ENCODE results near the gene EFCAB6. TPM values are rescaled to one million over a fixed set of nuclear protein-coding genes. Genes with fewer than 3 reads are reported as not detected.

Gene EFCAB6
- total and polyA plus RNA-seq, 2 donors (not counting 3 experiments of a cell fraction or from before 2014, with no cell fraction given): 0.07 to 0.31 TPM

GRCh38 chr22:43582394-43582793 is 229.7 kb downstream of the EFCAB6 start:
- H3K27ac ChIP-seq (ENCODE audit: insufficient read depth, low read depth, low read length): no peak overlapping the region
- ChIA-PET CTCF (no interaction called here), POLR2A (no interaction called here)
- FAIRE-seq (no peak), DNase-seq (ENCODE audit: low read depth, low spot score) (no peak)
- H4K20me1 ChIP-seq (replicated peaks; ENCODE audit: control insufficient read depth, extremely low read depth, insufficient read depth, low read length): no peaks in the 10 kb centered on the region
- no peak overlapping the region for H3K9ac ChIP-seq (replicated peaks; ENCODE audit: extremely low read depth, insufficient read depth, low read length)
- no peaks in the 10 kb centered on the region for H3K27me3 ChIP-seq (ENCODE audit: control insufficient read depth in 2 of 2, insufficient read depth in 2 of 2, low read length in 2 of 2)
- BruUV-seq (replicated peaks): no TSS peak
- no peaks in the 10 kb centered on the region for H3K79me2 ChIP-seq (ENCODE audit: control insufficient read depth, insufficient read depth, low read length)
- H3K36me3 ChIP-seq (ENCODE audit: control insufficient read depth in 2 of 2, extremely low read depth in 1 of 2, insufficient read depth in 2 of 2, low read length in 2 of 2): no peaks in the 10 kb centered on the region
- no peaks in the 10 kb centered on the region for H3K9me3 ChIP-seq (replicated peaks; ENCODE audit: control insufficient read depth, insufficient read depth, low read length)
- dilution Hi-C loops (cut with MboI; ENCODE audit: extremely low pct_ligation_motif_present, low sequenced_read_pairs): no loop called here
- H3K4me2 ChIP-seq (ENCODE audit: insufficient read depth, low read length): no peak overlapping the region
- H3K4me1 ChIP-seq (ENCODE audit: control insufficient read depth, extremely low read depth, insufficient read depth, low read length): no peaks in the 10 kb centered on the region
- TF ChIP-seq GATA2 (IDR thresholded peaks at IDR 0.05; ENCODE audit: insufficient read depth, insufficient read length, low read depth, low read length) (no peak), CTCF (IDR thresholded peaks at IDR 0.05; ENCODE audit: extremely low read depth in 1 of 2, insufficient read depth in 1 of 2, low read depth in 1 of 2, low read length in 2 of 2) (no peak), JUN (IDR thresholded peaks at IDR 0.05; ENCODE audit: borderline replicate concordance, insufficient read depth, insufficient read length, low read depth) (no peak), EZH2 (IDR thresholded peaks at IDR 0.05; ENCODE audit: borderline replicate concordance, low read depth, low read length, severe bottlenecking) (no peak)
- TF ChIP-seq, protein P1, sequence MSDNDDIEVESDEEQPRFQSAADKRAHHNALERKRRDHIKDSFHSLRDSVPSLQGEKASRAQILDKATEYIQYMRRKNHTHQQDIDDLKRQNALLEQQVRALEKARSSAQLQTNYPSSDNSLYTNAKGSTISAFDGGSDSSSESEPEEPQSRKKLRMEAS (IDR thresholded peaks at IDR 0.05; ENCODE audit: insufficient read depth, insufficient read length): no peak
- no peak overlapping the region for H3K4me3 ChIP-seq (replicated peaks in 1 of 3; ENCODE audit: insufficient read depth in 1 of 3, low read depth in 1 of 3, low read length in 3 of 3)
- no peaks in the 10 kb centered on the region for H3K9me1 ChIP-seq (replicated peaks; ENCODE audit: control insufficient read depth, extremely low read depth, insufficient read depth, low read length)
- no peak overlapping the region for H2AFZ ChIP-seq (ENCODE audit: low read depth, low read length)
- intact Hi-C loops (cut with micrococcal nuclease): no loop called here

DNA sequence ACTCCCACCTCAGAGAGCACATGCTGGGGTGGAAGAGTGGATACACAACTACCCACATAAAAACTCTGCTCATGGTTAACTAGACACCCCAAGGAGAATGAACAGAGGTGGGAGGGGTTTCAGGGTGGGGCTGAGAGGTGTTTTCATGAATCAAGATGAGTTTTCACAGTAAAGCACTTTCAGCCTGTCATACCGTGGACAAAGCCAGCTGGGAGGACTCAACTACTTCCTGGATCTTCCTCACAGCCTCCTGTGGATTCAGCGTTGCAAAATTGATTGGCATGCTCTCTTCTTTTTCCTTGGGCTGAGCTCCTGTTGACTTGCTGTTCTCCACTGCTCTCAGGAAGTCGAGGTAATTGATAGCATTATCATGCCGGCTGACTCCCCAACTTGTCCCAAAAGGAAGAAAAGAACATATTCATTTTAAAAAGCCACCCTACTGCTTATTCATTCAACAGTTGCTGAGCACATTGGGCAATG is 231.8 kb downstream of the EFCAB6 start:
- Histone ChIP-seq H3K4me2 (ENCODE audit: insufficient read depth, low read length) (no peak overlapping the region), H3K4me1 (ENCODE audit: control insufficient read depth, extremely low read depth, insufficient read depth, low read length) (no peaks in the 10 kb centered on the region), H3K36me3 (ENCODE audit: control insufficient read depth in 2 of 2, extremely low read depth in 1 of 2, insufficient read depth in 2 of 2, low read length in 2 of 2) (no peaks in the 10 kb centered on the region), H3K79me2 (ENCODE audit: control insufficient read depth, insufficient read depth, low read length) (no peaks in the 10 kb centered on the region), H3K27me3 (ENCODE audit: control insufficient read depth in 2 of 2, insufficient read depth in 2 of 2, low read length in 2 of 2) (no peaks in the 10 kb centered on the region), H3K4me3 (replicated peaks in 1 of 3; ENCODE audit: insufficient read depth in 1 of 3, low read depth in 1 of 3, low read length in 3 of 3) (no peak overlapping the region), H3K27ac (ENCODE audit: insufficient read depth, low read depth, low read length) (no peak overlapping the region), H3K9ac (replicated peaks; ENCODE audit: extremely low read depth, insufficient read depth, low read length) (no peak overlapping the region), H4K20me1 (replicated peaks; ENCODE audit: control insufficient read depth, extremely low read depth, insufficient read depth, low read length) (no peaks in the 10 kb centered on the region), H3K9me3 (replicated peaks; ENCODE audit: control insufficient read depth, insufficient read depth, low read length) (no peaks in the 10 kb centered on the region), H3K9me1 (replicated peaks; ENCODE audit: control insufficient read depth, extremely low read depth, insufficient read depth, low read length) (no peaks in the 10 kb centered on the region), H2AFZ (ENCODE audit: low read depth, low read length) (no peak overlapping the region)
- dilution Hi-C loops (cut with MboI; ENCODE audit: extremely low pct_ligation_motif_present, low sequenced_read_pairs): no loop called here
- ChIA-PET POLR2A (no interaction called here), CTCF (no interaction called here)
- FAIRE-seq: no peak
- TF ChIP-seq MYC (IDR thresholded peaks at IDR 0.05; ENCODE audit: low read depth, low read length) (no peak), JUN (IDR thresholded peaks at IDR 0.05; ENCODE audit: borderline replicate concordance, insufficient read depth, insufficient read length, low read depth) (no peak), EZH2 (IDR thresholded peaks at IDR 0.05; ENCODE audit: borderline replicate concordance, low read depth, low read length, severe bottlenecking) (no peak)
- BruUV-seq (replicated peaks): no TSS peak
- intact Hi-C loops (cut with micrococcal nuclease): no loop called here
- DNase-seq (ENCODE audit: low read depth, low spot score): no peak

Data from endothelial cell of umbilical vein (primary cell).